Keratinocyte (primary cell): ENCODE data around the gene WAC. TPM values are rescaled to one million over a fixed set of nuclear protein-coding genes. Genes with fewer than 3 reads are reported as not detected.
A peak's percentile ranks its signal among the peaks of the same experiment; 100 is the strongest.

ENCODE experiments used
- DNase-seq: peaks from one replicate; pipeline ENCODE4 v3.0.0-alpha.2; 2011; ENCODE audit warnings: low read depth, missing footprints, low spot score
- FAIRE-seq: peaks from 2 replicates; lab custom pipeline; 2011; peaks lifted over from hg19 to GRCh38; lab: Jason Lieb, UNC
- H2AFZ ChIP-seq: 2 replicates; pipeline ENCODE4 v1.6.0; 2012; ENCODE audit warnings: low read length, control low read depth, inconsistent platforms; ENCODE audit not compliant: control insufficient read depth
- H3K27ac ChIP-seq: 2 replicates; pipeline ENCODE4 v1.5.1; 2011; ENCODE audit warnings: low read length; ENCODE audit not compliant: control insufficient read depth, insufficient read depth
- H3K27me3 ChIP-seq: 3 replicates; pipeline ENCODE4 v1.6.0; 2011; ENCODE audit warnings: low read length; ENCODE audit not compliant: control insufficient read depth, insufficient read depth; ENCODE audit errors: extremely low read depth
- H3K36me3 ChIP-seq, 2 experiments: 2 replicates in 1 of 2; 3 replicates in 1 of 2; pipeline ENCODE4 v1.5.1; 2011; ENCODE audit warnings: low read length in 2 of 2, mild to moderate bottlenecking in 1 of 2; ENCODE audit not compliant: control insufficient read depth in 2 of 2, insufficient read depth in 2 of 2; ENCODE audit errors: extremely low read depth in 1 of 2
- H3K4me1 ChIP-seq: 3 replicates; pipeline ENCODE4 v1.5.1; 2011; ENCODE audit warnings: low read length; ENCODE audit not compliant: control insufficient read depth, insufficient read depth; ENCODE audit errors: extremely low read depth
- H3K4me2 ChIP-seq: 3 replicates; pipeline ENCODE4 v1.6.0; 2011; ENCODE audit warnings: low read depth, low read length; ENCODE audit not compliant: control insufficient read depth, insufficient read depth; ENCODE audit errors: extremely low read depth
- H3K4me3 ChIP-seq, 3 experiments: fragments of 200-600 bp in 1 of 3; sonication (generic) in 1 of 3; 2 replicates in 2 of 3; 3 replicates in 1 of 3; pipeline ENCODE4 v1.5.1; 2011 to 2016; ENCODE audit warnings: low read length in 3 of 3, mild to moderate bottlenecking in 3 of 3, control low read depth in 2 of 3, inconsistent platforms in 1 of 3, low read depth in 1 of 3, mixed read lengths in 1 of 3, mixed run types in 1 of 3, moderate library complexity in 1 of 3; ENCODE audit not compliant: control insufficient read depth in 2 of 3, insufficient read depth in 2 of 3; ENCODE audit errors: extremely low read depth in 1 of 3
- H3K79me2 ChIP-seq: 2 replicates; pipeline ENCODE4 v1.6.0; 2012; ENCODE audit warnings: low read length; ENCODE audit not compliant: control insufficient read depth, insufficient read depth
- H3K9ac ChIP-seq: 3 replicates; pipeline ENCODE4 v1.6.0; 2011; ENCODE audit warnings: low read length; ENCODE audit not compliant: control insufficient read depth, insufficient read depth; ENCODE audit errors: extremely low read depth
- H3K9me1 ChIP-seq: 3 replicates; pipeline ENCODE4 v1.6.0; 2011; ENCODE audit warnings: low read length; ENCODE audit not compliant: control insufficient read depth, insufficient read depth; ENCODE audit errors: extremely low read depth
- H3K9me3 ChIP-seq: 2 replicates; pipeline ENCODE4 v1.5.1; 2012; ENCODE audit warnings: low read depth, low read length; ENCODE audit not compliant: control insufficient read depth
- H4K20me1 ChIP-seq: 3 replicates; pipeline ENCODE4 v1.6.0; 2011; ENCODE audit warnings: low read length; ENCODE audit not compliant: control insufficient read depth, insufficient read depth; ENCODE audit errors: extremely low read depth
- CTCF ChIP-seq, 3 experiments: IDR thresholded peaks in 1 of 3; conservative IDR thresholded peaks in 1 of 3; optimal IDR thresholded peaks in 1 of 3; 2 replicates in 2 of 3; 3 replicates in 1 of 3; pipeline versions ENCODE3 to v1.5.1; 2011; ENCODE audit warnings: low read length in 3 of 3, mild to moderate bottlenecking in 3 of 3, moderate library complexity in 2 of 3, control low read depth in 1 of 3, inconsistent platforms in 1 of 3; ENCODE audit not compliant: insufficient read depth in 2 of 3; ENCODE audit errors: extremely low read depth in 1 of 3
- EZH2 ChIP-seq: IDR thresholded peaks from one replicate; pipeline ENCODE4 v1.6.1; 2012; ENCODE audit warnings: inconsistent platforms, mild to moderate bottlenecking, low read length, moderate library complexity
- dilution Hi-C: fragments of 300-500 bp; cut with MboI; formaldehyde crosslinking; loops from one replicate; pipeline ENCODE4 v1.7.0; 2020; ENCODE audit warnings: low sequenced_read_pairs; ENCODE audit not compliant: extremely low pct_ligation_motif_present
- polyA plus RNA-seq, 5 experiments: library from polyadenylated mRNA; depleted of rRNA in 3 of 5; stranded (reverse) in 3 of 5; stranded (forward) in 1 of 5; unstranded in 1 of 5; fragments of >200 nt; gene quantifications; 1 replicate in 1 of 5; 2 replicates in 3 of 5; 3 replicates in 1 of 5; pipeline versions ENCODE4 v1.2.1 to v1.2.3, GENCODE V29; 2011 to 2012; ENCODE audit warnings: missing spikeins in 2 of 5, low read depth in 1 of 5, low replicate concordance in 1 of 5

Gene WAC
- polyA plus RNA-seq, 1 donor (not counting 4 experiments of a cell fraction or from before 2014, with no cell fraction given): 80.8 TPM

- peak overlapping the region; percentile 98 for H3K9ac ChIP-seq
- H2AFZ ChIP-seq: peak overlapping the region; percentile 37
- H3K79me2 ChIP-seq: peaks cover 64% of the 10 kb centered on the region
- H3K9me3 ChIP-seq: no peaks in the 10 kb centered on the region
- peaks cover 3 to 24% of the 10 kb centered on the region in 2 experiments for H3K36me3 ChIP-seq
- no peak for FAIRE-seq
- TF ChIP-seq EZH2 (no peak), CTCF (optimal IDR thresholded peaks at IDR 0.05 in 1 of 3, IDR thresholded peaks at IDR 0.05 in 1 of 3, conservative IDR thresholded peaks at IDR 0.05 in 1 of 3; ENCODE audit: extremely low read depth in 1 of 3, insufficient read depth in 2 of 3, low read length in 3 of 3) (no peak)
- H3K4me1 ChIP-seq: no peaks in the 10 kb centered on the region
- peaks cover 8% of the 10 kb centered on the region for H4K20me1 ChIP-seq
- H3K4me3 ChIP-seq: peak overlapping the region; percentile 38 to 95 (median 74)
- H3K4me2 ChIP-seq: no peak overlapping the region
- no peaks in the 10 kb centered on the region for H3K9me1 ChIP-seq
- dilution Hi-C loops: no loop called here
- no peaks in the 10 kb centered on the region for H3K27me3 ChIP-seq
- H3K27ac ChIP-seq: peak overlapping the region; percentile 97
- no peak for DNase-seq
Measured at GRCh38 chr10:28533186-28533564, 257 bp downstream of the WAC start.

- peak overlapping the region; percentile 98 for H3K9ac ChIP-seq
- H2AFZ ChIP-seq: peak overlapping the region; percentile 26
- H3K4me2 ChIP-seq: peak overlapping the region; percentile 88
- dilution Hi-C loops: no loop called here
- H3K27me3 ChIP-seq: no peaks in the 10 kb centered on the region
- H3K4me1 ChIP-seq: no peaks in the 10 kb centered on the region
- H3K9me3 ChIP-seq: no peaks in the 10 kb centered on the region
- H3K79me2 ChIP-seq: peaks cover 70% of the 10 kb centered on the region
- peaks cover 6 to 26% of the 10 kb centered on the region in 2 experiments for H3K36me3 ChIP-seq
- peak overlapping the region; percentile 74 to 99 (median 97) for H3K4me3 ChIP-seq
- FAIRE-seq (no peak), DNase-seq (no peak)
- H4K20me1 ChIP-seq: peaks cover 8% of the 10 kb centered on the region
- no peaks in the 10 kb centered on the region for H3K9me1 ChIP-seq
- TF ChIP-seq EZH2: no peak
- no peak for TF ChIP-seq CTCF (optimal IDR thresholded peaks at IDR 0.05 in 1 of 3, IDR thresholded peaks at IDR 0.05 in 1 of 3, conservative IDR thresholded peaks at IDR 0.05 in 1 of 3; ENCODE audit: extremely low read depth in 1 of 3, insufficient read depth in 2 of 3, low read length in 3 of 3)
- peak overlapping the region; percentile 97 for H3K27ac ChIP-seq
Measured at GRCh38 chr10:28533571-28534304, 820 bp downstream of the WAC start.
